Measurements from ENCODE around the gene WDR70. TPM values are rescaled to one million over a fixed set of nuclear protein-coding genes. Genes with fewer than 3 reads are reported as not detected.

WDR70 gene
- total RNA-seq, 1 experiment from 2014 or later = 40.2 TPM

- H3K4me3 Mint-ChIP-seq (ENCODE audit: unreplicated experiment) = no peak overlapping the region
- DNase-seq = no peak
- POLR2A ChIA-PET = no interaction called here
- no peaks in the 10 kb centered on the region for H3K36me3 ChIP-seq (ENCODE audit: control insufficient read depth, insufficient read depth, low read length)
- CTCF ChIA-PET = interaction anchor here (0.6 kb wide), 1 partner anchor 274 kb away, joined by 3 read pairs; no protein-coding TSS in a partner anchor
- 0 out of 2 replicates have a peak, but pooled peaks cover 3% of the 10 kb centered on the region for H3K4me1 ChIP-seq
- TF ChIP-seq, protein P1, sequence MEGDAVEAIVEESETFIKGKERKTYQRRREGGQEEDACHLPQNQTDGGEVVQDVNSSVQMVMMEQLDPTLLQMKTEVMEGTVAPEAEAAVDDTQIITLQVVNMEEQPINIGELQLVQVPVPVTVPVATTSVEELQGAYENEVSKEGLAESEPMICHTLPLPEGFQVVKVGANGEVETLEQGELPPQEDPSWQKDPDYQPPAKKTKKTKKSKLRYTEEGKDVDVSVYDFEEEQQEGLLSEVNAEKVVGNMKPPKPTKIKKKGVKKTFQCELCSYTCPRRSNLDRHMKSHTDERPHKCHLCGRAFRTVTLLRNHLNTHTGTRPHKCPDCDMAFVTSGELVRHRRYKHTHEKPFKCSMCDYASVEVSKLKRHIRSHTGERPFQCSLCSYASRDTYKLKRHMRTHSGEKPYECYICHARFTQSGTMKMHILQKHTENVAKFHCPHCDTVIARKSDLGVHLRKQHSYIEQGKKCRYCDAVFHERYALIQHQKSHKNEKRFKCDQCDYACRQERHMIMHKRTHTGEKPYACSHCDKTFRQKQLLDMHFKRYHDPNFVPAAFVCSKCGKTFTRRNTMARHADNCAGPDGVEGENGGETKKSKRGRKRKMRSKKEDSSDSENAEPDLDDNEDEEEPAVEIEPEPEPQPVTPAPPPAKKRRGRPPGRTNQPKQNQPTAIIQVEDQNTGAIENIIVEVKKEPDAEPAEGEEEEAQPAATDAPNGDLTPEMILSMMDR (IDR thresholded peaks at IDR 0.05; ENCODE audit: insufficient read depth in 1 of 2, low read depth in 1 of 2, low read length in 1 of 2, severe bottlenecking in 1 of 2, unreplicated experiment in 1 of 2) = no peak
- H3K36me3 Mint-ChIP-seq (ENCODE audit: insufficient read depth, unreplicated experiment) = peaks cover 12% of the 10 kb centered on the region
- H3K4me1 Mint-ChIP-seq (ENCODE audit: low read depth, unreplicated experiment) = peaks cover 10% of the 10 kb centered on the region
- intact Hi-C loops (cut with micrococcal nuclease; ENCODE audit: unreplicated experiment) = no loop called here
- no peaks in the 10 kb centered on the region for H3K9me3 ChIP-seq
- no peak overlapping the region for H3K27ac Mint-ChIP-seq (ENCODE audit: unreplicated experiment)
- no peaks in the 10 kb centered on the region for H3K27me3 ChIP-seq (replicated peaks; ENCODE audit: control insufficient read depth, insufficient read depth, low read length)
- BruUV-seq (replicated peaks) = no TSS peak
- no peaks in the 10 kb centered on the region for H3K27me3 Mint-ChIP-seq (ENCODE audit: insufficient read depth, unreplicated experiment)
- H3K4me3 ChIP-seq (ENCODE audit: low read depth, low read length) = no peak overlapping the region
- peaks cover 24% of the 10 kb centered on the region for H3K9me3 Mint-ChIP-seq (ENCODE audit: unreplicated experiment)
These were observed 315.7 kb downstream of the WDR70 start for GRCh38 chr5:37694867-37695266.

DNA sequence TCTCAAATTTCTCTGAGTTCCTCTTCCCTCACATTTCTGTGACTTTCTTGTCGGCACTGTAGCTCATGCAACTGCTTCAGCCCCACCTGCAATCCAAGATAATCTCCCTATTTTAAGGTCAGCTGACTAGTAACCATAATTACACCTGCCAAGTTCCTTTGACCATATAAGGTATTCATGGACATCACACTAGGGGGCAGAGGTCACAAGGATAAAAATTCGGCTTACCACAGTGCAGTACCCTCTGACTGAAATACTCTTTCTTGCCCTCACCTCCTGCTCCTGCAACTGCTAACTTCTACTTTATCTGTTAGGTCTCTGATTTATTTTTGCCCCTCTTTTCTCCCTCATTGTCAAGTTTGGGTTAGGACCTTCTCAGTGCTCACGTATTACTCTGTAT lies 316.5 kb downstream of the WDR70 start:
- ChIA-PET CTCF (interaction anchor here (0.6 to 1.2 kb wide), 4 partner anchors 26 to 283 kb away, joined by 3 to 4 read pairs (median 3); no protein-coding TSS in a partner anchor), POLR2A (no interaction called here)
- no peaks in the 10 kb centered on the region for H3K9me3 ChIP-seq
- H3K36me3 ChIP-seq (ENCODE audit: control insufficient read depth, insufficient read depth, low read length) = no peaks in the 10 kb centered on the region
- H3K4me1 ChIP-seq = 0 out of 2 replicates have a peak, but pooled peaks cover 3% of the 10 kb centered on the region
- no peak for DNase-seq
- H3K36me3 Mint-ChIP-seq (ENCODE audit: insufficient read depth, unreplicated experiment) = peaks cover 11% of the 10 kb centered on the region
- no peaks in the 10 kb centered on the region for H3K27me3 ChIP-seq (replicated peaks; ENCODE audit: control insufficient read depth, insufficient read depth, low read length)
- H3K4me3 ChIP-seq (ENCODE audit: low read depth, low read length) = no peak overlapping the region
- no peak overlapping the region for H3K4me3 Mint-ChIP-seq (ENCODE audit: unreplicated experiment)
- H3K4me1 Mint-ChIP-seq (ENCODE audit: low read depth, unreplicated experiment) = peaks cover 10% of the 10 kb centered on the region
- no peak overlapping the region for H3K27ac Mint-ChIP-seq (ENCODE audit: unreplicated experiment)
- H3K27me3 Mint-ChIP-seq (ENCODE audit: insufficient read depth, unreplicated experiment) = no peaks in the 10 kb centered on the region
- H3K9me3 Mint-ChIP-seq (ENCODE audit: unreplicated experiment) = peaks cover 19% of the 10 kb centered on the region
- intact Hi-C loops (cut with micrococcal nuclease; ENCODE audit: unreplicated experiment) = no loop called here
- TF ChIP-seq, protein P1 (IDR thresholded peaks at IDR 0.05; ENCODE audit: insufficient read depth in 1 of 2, low read depth in 1 of 2, low read length in 1 of 2, severe bottlenecking in 1 of 2, unreplicated experiment in 1 of 2) = no peak
- BruUV-seq (replicated peaks) = no TSS peak

GRCh38 chr5:37696190-37697021 lies 317.3 kb downstream of the WDR70 start:
- Mint-ChIP-seq H3K4me1 (ENCODE audit: low read depth, unreplicated experiment) (peaks cover 10% of the 10 kb centered on the region), H3K27ac (ENCODE audit: unreplicated experiment) (no peak overlapping the region), H3K27me3 (ENCODE audit: insufficient read depth, unreplicated experiment) (no peaks in the 10 kb centered on the region), H3K4me3 (ENCODE audit: unreplicated experiment) (no peak overlapping the region), H3K9me3 (ENCODE audit: unreplicated experiment) (peaks cover 15% of the 10 kb centered on the region), H3K36me3 (ENCODE audit: insufficient read depth, unreplicated experiment) (peaks cover 12% of the 10 kb centered on the region)
- no peak overlapping the region for H3K4me3 ChIP-seq (ENCODE audit: low read depth, low read length)
- H3K4me1 ChIP-seq = 0 out of 2 replicates have a peak, but pooled peaks cover 3% of the 10 kb centered on the region
- no peaks in the 10 kb centered on the region for H3K36me3 ChIP-seq (ENCODE audit: control insufficient read depth, insufficient read depth, low read length)
- intact Hi-C loops (cut with micrococcal nuclease; ENCODE audit: unreplicated experiment) = no loop called here
- no TSS peak for BruUV-seq (replicated peaks)
- POLR2A ChIA-PET = no interaction called here
- no peaks in the 10 kb centered on the region for H3K27me3 ChIP-seq (replicated peaks; ENCODE audit: control insufficient read depth, insufficient read depth, low read length)
- TF ChIP-seq, protein P1 (IDR thresholded peaks at IDR 0.05; ENCODE audit: insufficient read depth in 1 of 2, low read depth in 1 of 2, low read length in 1 of 2, severe bottlenecking in 1 of 2, unreplicated experiment in 1 of 2) = no peak
- DNase-seq = no peak
- CTCF ChIA-PET = interaction anchor here (0.6 to 1.2 kb wide), 3 partner anchors 25 to 283 kb away, joined by 3 to 4 read pairs (median 3); no protein-coding TSS in a partner anchor
- H3K9me3 ChIP-seq = no peaks in the 10 kb centered on the region
